Erythroblast (primary cell): ENCODE measurements around the gene RBM23.
A peak's percentile ranks its signal among the peaks of the same experiment; 100 is the strongest.
"Not testable (repeated sequence)": the region's sequence is repeated elsewhere in the genome, so short reads cannot be mapped to it uniquely, and the experiment has no call there.

Experiments
- DNase-seq, 2 experiments: peaks; one replicate each; lab custom pipeline; 2025; lab: John Stamatoyannopoulos, UW
- GATA1 ChIP-seq: IDR thresholded peaks from 2 replicates; pipeline ENCODE4 v1.6.1; 2011; ENCODE audit warnings: low read depth, mild to moderate bottlenecking, control low read depth, low read length, moderate library complexity
- POLR2A ChIP-seq: IDR thresholded peaks from 2 replicates; pipeline ENCODE4 v1.6.1; 2011; ENCODE audit warnings: mild to moderate bottlenecking, low read length

Gene RBM23

GRCh38 chr14:22929104-22929960, 10.4 kb upstream of the RBM23 start, which contains the start of gene PRMT5:
Gene PRMT5 (minus strand): TSS chr14:22929376. CDS start chr14:22929361, 15 bp downstream.
- peak; percentile 99 for DNase-seq
- TF ChIP-seq GATA1 = no peak
- TF ChIP-seq POLR2A = peak; percentile 92

- peak; percentile 50 to 58 for DNase-seq
- no peak for TF ChIP-seq POLR2A
Observed at GRCh38 chr14:22928237-22929103, 9.5 kb upstream of the RBM23 start.

GRCh38 chr14:22926316-22926715, 7.4 kb upstream of the RBM23 start:
- TF ChIP-seq POLR2A (no peak), GATA1 (no peak)
- no peak for DNase-seq

GRCh38 chr14:22925513-22925912, 6.6 kb upstream of the RBM23 start:
- DNase-seq = no peak
- TF ChIP-seq POLR2A (no peak), GATA1 (no peak)

- TF ChIP-seq POLR2A = no peak
- TF ChIP-seq GATA1 = no peak
- no peak for DNase-seq
Observed at GRCh38 chr14:22923746-22924145, 4.8 kb upstream of the RBM23 start.

GRCh38 chr14:22922294-22922693, 3.3 kb upstream of the RBM23 start:
- TF ChIP-seq GATA1 (no peak), POLR2A (no peak)
- DNase-seq = no peak

- TF ChIP-seq POLR2A (no peak), GATA1 (no peak)
- DNase-seq = no peak
Observed at GRCh38 chr14:22920697-22921096, 1.7 kb upstream of the RBM23 start.

- no peak for TF ChIP-seq POLR2A
- no peak for TF ChIP-seq GATA1
- no peak for DNase-seq
Observed at GRCh38 chr14:22919601-22919921, 612 bp upstream of the RBM23 start.

- peak in 1 of 2 experiments; percentile 52 for DNase-seq
- TF ChIP-seq GATA1 = no peak
- TF ChIP-seq POLR2A = no peak
Observed at GRCh38 chr14:22915886-22916521, 2.9 kb downstream of the RBM23 start.

- DNase-seq = not testable (repeated sequence)
Observed at GRCh38 chr14:22914836-22915235, 4.1 kb downstream of the RBM23 start.

- TF ChIP-seq POLR2A = no peak
- TF ChIP-seq GATA1 = no peak
- no peak for DNase-seq
Observed at GRCh38 chr14:22910916-22911315, 8.0 kb downstream of the RBM23 start.

- DNase-seq = no peak
- TF ChIP-seq POLR2A (no peak), GATA1 (no peak)
Observed at GRCh38 chr14:22908601-22909000, 10.3 kb downstream of the RBM23 start.

- DNase-seq = no peak
- TF ChIP-seq GATA1 = no peak
- no peak for TF ChIP-seq POLR2A
Observed at GRCh38 chr14:22907429-22907828, 11.5 kb downstream of the RBM23 start.

GRCh38 chr14:22906073-22906472, 12.9 kb downstream of the RBM23 start:
- no peak for DNase-seq
- TF ChIP-seq GATA1 (no peak), POLR2A (no peak)
